Thymus (tissue), 11 donors: ENCODE results near the gene DGCR2. TPM values are rescaled to one million over a fixed set of nuclear protein-coding genes. Genes with fewer than 3 reads are reported as not detected.

Experiments used
- DNase-seq, 9 donors: peaks; one replicate each; pipeline ENCODE4 v3.0.0-alpha.2; 2013; ENCODE audit warnings: low spot score in 9 of 9, low read depth in 6 of 9, missing footprints in 1 of 9
- H3K27ac ChIP-seq, 2 donors: one replicate each; pipeline ENCODE4 v1.5.1; 2013; ENCODE audit warnings: control low read depth in 1 of 2, low read depth in 1 of 2, low read length in 1 of 2, mild to moderate bottlenecking in 1 of 2, moderate library complexity in 1 of 2
- H3K27me3 ChIP-seq, 2 donors: one replicate each; pipeline ENCODE4 v1.5.1; 2013; ENCODE audit warnings: low read length in 1 of 2; ENCODE audit not compliant: control insufficient read depth in 2 of 2, insufficient read depth in 1 of 2
- H3K36me3 ChIP-seq, 2 donors: one replicate each; pipeline ENCODE4 v1.5.1; 2013; ENCODE audit warnings: low read length in 1 of 2, mild to moderate bottlenecking in 1 of 2, moderate library complexity in 1 of 2; ENCODE audit not compliant: control insufficient read depth in 2 of 2, insufficient read depth in 2 of 2
- H3K4me1 ChIP-seq, 2 donors: one replicate each; pipeline ENCODE4 v1.5.1; 2013; ENCODE audit warnings: low read length in 2 of 2; ENCODE audit not compliant: control insufficient read depth in 2 of 2, insufficient read depth in 2 of 2
- H3K4me3 ChIP-seq, 2 donors: one replicate each; pipeline ENCODE4 v1.5.1; 2013; ENCODE audit warnings: low read length in 2 of 2, control low read depth in 1 of 2, mild to moderate bottlenecking in 1 of 2
- H3K9me3 ChIP-seq, 2 donors: one replicate each; pipeline ENCODE4 v1.5.1; 2013; ENCODE audit warnings: low read length in 1 of 2, mild to moderate bottlenecking in 1 of 2; ENCODE audit not compliant: control insufficient read depth in 2 of 2, insufficient read depth in 1 of 2
- WGBS: extraction: QIAGEN DNeasy Blood & Tissue Kit; methylation state at CpG from one replicate; pipeline ENCODE4 v1.1.7; 2013; 5-methylcytosine and 5-hydroxymethylcytosine counted together
- polyA plus RNA-seq: library from polyadenylated mRNA; stranded (reverse); fragments of 200-250 nt; gene quantifications from one replicate; pipeline ENCODE4 v1.2.3, GENCODE V29; 2013
- total RNA-seq: library from RNA; stranded (reverse); fragments of 120-200 nt; gene quantifications from one replicate; pipeline ENCODE4 v1.2.4, GENCODE V29; 2013
- donor health status: healthy.

DGCR2 gene
- total and polyA plus RNA-seq, 2 donors = 17.8 to 24.1 TPM

- H3K4me1 ChIP-seq = no peaks in the 10 kb centered on the region
- no peaks in the 10 kb centered on the region for H3K27me3 ChIP-seq
- no peaks in the 10 kb centered on the region for H3K9me3 ChIP-seq
- no peak overlapping the region for H3K4me3 ChIP-seq
- peaks cover 4 to 16% of the 10 kb centered on the region in 2 donors for H3K36me3 ChIP-seq
- WGBS = 100% methylated on average over 1 of the region's 1 CpG
- H3K27ac ChIP-seq = no peak overlapping the region
- no peak for DNase-seq
Observed at GRCh38 chr22:19096555-19096954, 25.7 kb downstream of the DGCR2 start.

- over 99% methylated on average over 4 of the region's 4 CpGs for WGBS
- peaks cover 4 to 16% of the 10 kb centered on the region in 2 donors for H3K36me3 ChIP-seq
- no peak for DNase-seq
- no peaks in the 10 kb centered on the region for H3K4me1 ChIP-seq
- no peak overlapping the region for H3K4me3 ChIP-seq
- H3K27me3 ChIP-seq = no peaks in the 10 kb centered on the region
- H3K9me3 ChIP-seq = no peaks in the 10 kb centered on the region
- H3K27ac ChIP-seq = no peak overlapping the region
Observed at GRCh38 chr22:19094393-19094997, 27.7 kb downstream of the DGCR2 start.

DNA sequence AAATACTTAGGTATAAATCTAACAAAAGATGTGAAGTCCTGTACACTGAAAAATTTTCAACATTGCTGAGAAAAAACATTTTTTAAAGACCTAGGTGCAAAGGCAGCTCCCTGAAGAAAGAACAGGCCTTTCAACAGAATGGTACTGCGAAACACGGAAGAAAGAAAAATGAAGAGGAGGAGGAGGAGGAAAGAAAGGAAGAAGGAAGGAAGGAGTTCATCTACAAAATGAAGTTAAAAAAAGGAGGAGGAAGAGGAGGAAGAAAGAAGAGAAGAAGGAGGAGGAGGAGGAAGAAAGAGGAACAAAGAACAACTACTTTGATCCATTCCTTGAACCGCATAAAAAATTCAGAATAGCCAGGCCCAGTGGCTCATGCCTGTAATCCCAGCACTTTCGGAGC, 29.5 kb downstream of the DGCR2 start:
- Histone ChIP-seq H3K36me3 (peaks cover 15 to 16% of the 10 kb centered on the region in 2 donors), H3K4me3 (no peak overlapping the region), H3K9me3 (no peaks in the 10 kb centered on the region), H3K27me3 (no peaks in the 10 kb centered on the region), H3K27ac (no peak overlapping the region), H3K4me1 (no peaks in the 10 kb centered on the region)
- over 99% methylated on average over 4 of the region's 4 CpGs for WGBS
- no peak for DNase-seq

- DNase-seq = no peak
- 98% methylated on average over 3 of the region's 3 CpGs for WGBS
- H3K27me3 ChIP-seq = no peaks in the 10 kb centered on the region
- H3K27ac ChIP-seq = no peak overlapping the region
- H3K9me3 ChIP-seq = no peaks in the 10 kb centered on the region
- H3K4me3 ChIP-seq = no peak overlapping the region
- no peaks in the 10 kb centered on the region for H3K4me1 ChIP-seq
- H3K36me3 ChIP-seq = peaks cover 23 to 25% of the 10 kb centered on the region in 2 donors
Observed at GRCh38 chr22:19090586-19091127, 31.6 kb downstream of the DGCR2 start.

- no peak overlapping the region for H3K4me3 ChIP-seq
- no peak for DNase-seq
- H3K27me3 ChIP-seq = no peaks in the 10 kb centered on the region
- WGBS = 98% methylated on average over 2 of the region's 2 CpGs
- H3K27ac ChIP-seq = no peak overlapping the region
- no peaks in the 10 kb centered on the region for H3K9me3 ChIP-seq
- peaks cover 0 to 3% of the 10 kb centered on the region in 2 donors for H3K4me1 ChIP-seq
- peaks cover 25 to 26% of the 10 kb centered on the region in 2 donors for H3K36me3 ChIP-seq
Observed at GRCh38 chr22:19090183-19090582, 32.0 kb downstream of the DGCR2 start.

- no peak overlapping the region for H3K4me3 ChIP-seq
- H3K27me3 ChIP-seq = no peaks in the 10 kb centered on the region
- 99% methylated on average over 14 of the region's 14 CpGs for WGBS
- no peak overlapping the region for H3K27ac ChIP-seq
- DNase-seq = no peak
- H3K9me3 ChIP-seq = no peaks in the 10 kb centered on the region
- peaks cover 0 to 3% of the 10 kb centered on the region in 2 donors for H3K4me1 ChIP-seq
- H3K36me3 ChIP-seq = peaks cover 25 to 27% of the 10 kb centered on the region in 2 donors
Observed at GRCh38 chr22:19088866-19089595, 33.2 kb downstream of the DGCR2 start.

GRCh38 chr22:19086896-19087295, 35.3 kb downstream of the DGCR2 start:
- no peak overlapping the region for H3K27ac ChIP-seq
- DNase-seq = no peak
- peaks cover 25 to 27% of the 10 kb centered on the region in 2 donors for H3K36me3 ChIP-seq
- H3K4me1 ChIP-seq = peaks cover 0 to 3% of the 10 kb centered on the region in 2 donors
- no peak overlapping the region for H3K4me3 ChIP-seq
- H3K9me3 ChIP-seq = no peaks in the 10 kb centered on the region
- 94% methylated on average over 3 of the region's 3 CpGs for WGBS
- H3K27me3 ChIP-seq = no peaks in the 10 kb centered on the region

DNA sequence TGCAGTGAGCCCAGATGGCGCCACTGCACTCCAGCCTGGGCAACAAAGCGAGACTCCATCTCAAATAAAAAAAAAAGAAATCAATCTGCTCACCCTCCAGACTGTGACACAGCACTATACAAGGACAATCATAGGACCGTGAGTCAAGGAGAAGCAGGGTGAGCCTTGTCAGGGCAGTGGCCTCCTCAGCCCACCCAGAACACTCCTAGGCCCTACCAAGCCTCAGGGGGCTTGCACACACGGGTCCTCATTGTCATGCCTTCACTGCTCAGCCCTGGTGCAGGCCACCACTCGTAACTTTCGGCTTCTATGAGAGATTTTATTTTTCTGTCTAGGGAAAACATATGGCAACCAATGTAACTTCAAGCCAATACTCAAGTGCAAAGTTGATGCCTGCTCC, 35.8 kb downstream of the DGCR2 start:
- Histone ChIP-seq H3K27ac (no peak overlapping the region), H3K4me1 (peaks cover 0 to 3% of the 10 kb centered on the region in 2 donors), H3K4me3 (no peak overlapping the region), H3K36me3 (peaks cover 25 to 27% of the 10 kb centered on the region in 2 donors), H3K27me3 (no peaks in the 10 kb centered on the region), H3K9me3 (no peaks in the 10 kb centered on the region)
- no peak for DNase-seq
- WGBS = 96% methylated on average over 6 of the region's 6 CpGs

- DNase-seq = peak in 1 of 9 donors; percentile 19
- Histone ChIP-seq H3K27ac (peak overlapping the region in 1 of 2 donors; percentile 31), H3K36me3 (peaks cover 31 to 33% of the 10 kb centered on the region in 2 donors), H3K4me1 (peaks cover 0 to 3% of the 10 kb centered on the region in 2 donors), H3K27me3 (no peaks in the 10 kb centered on the region), H3K9me3 (no peaks in the 10 kb centered on the region), H3K4me3 (no peak overlapping the region)
- WGBS = 35% methylated on average over 1 of the region's 1 CpG
Observed at GRCh38 chr22:19085233-19085718, 36.9 kb downstream of the DGCR2 start.
